Mesothelial cell of epicardium (in vitro differentiated cells): ENCODE results near the gene TARS2. TPM values are rescaled to one million over a fixed set of nuclear protein-coding genes. Genes with fewer than 3 reads are reported as not detected.
A peak's percentile ranks its signal among the peaks of the same experiment; 100 is the strongest.

Experiments used
- DNase-seq, 2 experiments: peaks; one replicate each; pipeline ENCODE4 v3.0.0; 2021; ENCODE audit warnings: low spot score in 2 of 2; ENCODE audit not compliant: unreplicated experiment in 2 of 2
- H3K27ac Mint-ChIP-seq: 2 replicates; pipeline ENCODE4 v1.8.0; 2021; ENCODE audit warnings: mixed read lengths
- H3K27me3 Mint-ChIP-seq: 2 replicates; pipeline ENCODE4 v1.8.0; 2021; ENCODE audit warnings: low read depth, mixed read lengths
- H3K36me3 Mint-ChIP-seq: 2 replicates; pipeline ENCODE4 v1.8.0; 2021; ENCODE audit warnings: mixed read lengths
- H3K4me1 Mint-ChIP-seq: 2 replicates; pipeline ENCODE4 v1.8.0; 2021; ENCODE audit warnings: mixed read lengths
- H3K4me3 Mint-ChIP-seq: 2 replicates; pipeline ENCODE4 v1.8.0; 2021; ENCODE audit warnings: mild to moderate bottlenecking, moderate library complexity, mixed read lengths
- H3K9me3 Mint-ChIP-seq: 2 replicates; pipeline ENCODE4 v1.8.0; 2021; ENCODE audit warnings: mixed read lengths
- CTCF ChIP-seq: fragments of 200-600 bp; sonication (generic); IDR thresholded peaks from one replicate; pipeline ENCODE4 v1.5.0; 2021; ENCODE audit warnings: antibody characterized with exemption; ENCODE audit not compliant: unreplicated experiment
- total RNA-seq: library from RNA; stranded (reverse); gene quantifications from 3 replicates; pipeline ENCODE4 v1.2.1, GENCODE V29; 2021

The TARS2 gene
- total RNA-seq, 1 donor from 2014 or later, result 31.7 TPM

GRCh38 chr1:150466964-150467363 lies 20.3 kb upstream of the TARS2 start:
- Mint-ChIP-seq H3K27ac (no peak overlapping the region), H3K36me3 (peaks cover 30% of the 10 kb centered on the region), H3K4me3 (no peak overlapping the region), H3K4me1 (no peaks in the 10 kb centered on the region), H3K9me3 (no peaks in the 10 kb centered on the region), H3K27me3 (no peaks in the 10 kb centered on the region)
- DNase-seq, result no peak
- no peak for TF ChIP-seq CTCF

- peaks cover 4% of the 10 kb centered on the region for H3K4me1 Mint-ChIP-seq
- TF ChIP-seq CTCF, result no peak
- peaks cover 34% of the 10 kb centered on the region for H3K36me3 Mint-ChIP-seq
- no peak overlapping the region for H3K27ac Mint-ChIP-seq
- H3K27me3 Mint-ChIP-seq, result no peaks in the 10 kb centered on the region
- DNase-seq, result no peak
- no peaks in the 10 kb centered on the region for H3K9me3 Mint-ChIP-seq
- no peak overlapping the region for H3K4me3 Mint-ChIP-seq
Observed at GRCh38 chr1:150469291-150469690, 17.9 kb upstream of the TARS2 start.

GRCh38 chr1:150472601-150473200 lies 14.5 kb upstream of the TARS2 start:
- Mint-ChIP-seq H3K9me3 (no peaks in the 10 kb centered on the region), H3K36me3 (peaks cover 25% of the 10 kb centered on the region), H3K27me3 (no peaks in the 10 kb centered on the region), H3K4me3 (no peak overlapping the region), H3K27ac (no peak overlapping the region), H3K4me1 (peaks cover 17% of the 10 kb centered on the region)
- DNase-seq, result no peak
- no peak for TF ChIP-seq CTCF

- peaks cover 17% of the 10 kb centered on the region for H3K4me1 Mint-ChIP-seq
- H3K4me3 Mint-ChIP-seq, result no peak overlapping the region
- no peaks in the 10 kb centered on the region for H3K27me3 Mint-ChIP-seq
- H3K27ac Mint-ChIP-seq, result peak overlapping the region; percentile 30
- no peaks in the 10 kb centered on the region for H3K9me3 Mint-ChIP-seq
- no peak for TF ChIP-seq CTCF
- peaks cover 25% of the 10 kb centered on the region for H3K36me3 Mint-ChIP-seq
- no peak for DNase-seq
Observed at GRCh38 chr1:150473659-150474058, 13.6 kb upstream of the TARS2 start.

GRCh38 chr1:150474869-150475268 lies 12.3 kb upstream of the TARS2 start:
- H3K4me3 Mint-ChIP-seq, result no peak overlapping the region
- peaks cover 17% of the 10 kb centered on the region for H3K4me1 Mint-ChIP-seq
- no peak overlapping the region for H3K27ac Mint-ChIP-seq

More at GRCh38 chr1:150474869-150475268, 12.3 kb upstream of the TARS2 start:
- no peak for TF ChIP-seq CTCF
- peaks cover 25% of the 10 kb centered on the region for H3K36me3 Mint-ChIP-seq
- DNase-seq, result no peak
- no peaks in the 10 kb centered on the region for H3K27me3 Mint-ChIP-seq
- no peaks in the 10 kb centered on the region for H3K9me3 Mint-ChIP-seq
